ENCODE results near the gene TCOF1. TPM values are rescaled to one million over a fixed set of nuclear protein-coding genes. Genes with fewer than 3 reads are reported as not detected.

The TCOF1 gene
- total RNA-seq, 1 donor from 2014 or later, result 19.3 TPM

DNA sequence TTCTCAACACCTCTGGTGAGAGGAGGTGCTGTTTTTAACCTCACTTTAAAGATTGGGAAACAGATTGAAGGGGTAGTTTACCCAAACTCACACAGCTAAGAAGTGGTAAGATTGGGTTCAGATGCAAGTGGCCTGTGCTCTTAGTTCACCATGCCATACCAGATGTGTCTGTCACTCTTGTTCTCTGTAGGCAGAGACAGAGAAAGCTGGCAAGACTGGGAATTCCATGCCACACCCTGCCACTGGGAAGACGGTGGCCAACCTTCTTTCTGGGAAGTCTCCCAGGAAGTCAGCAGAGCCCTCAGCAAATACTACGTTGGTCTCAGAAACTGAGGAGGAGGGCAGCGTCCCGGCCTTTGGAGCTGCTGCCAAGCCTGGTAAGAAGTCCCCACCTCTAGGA is 11.0 kb downstream of the TCOF1 start:
- no peaks in the 10 kb centered on the region for H3K27me3 ChIP-seq (ENCODE audit: low read depth)
- DNase-seq, result no peak
- H3K9me3 ChIP-seq (replicated peaks), result no peaks in the 10 kb centered on the region
- intact Hi-C loops (cut with micrococcal nuclease), result no loop called here
- peaks cover 96% of the 10 kb centered on the region for H3K36me3 ChIP-seq
- TF ChIP-seq, protein P1, sequence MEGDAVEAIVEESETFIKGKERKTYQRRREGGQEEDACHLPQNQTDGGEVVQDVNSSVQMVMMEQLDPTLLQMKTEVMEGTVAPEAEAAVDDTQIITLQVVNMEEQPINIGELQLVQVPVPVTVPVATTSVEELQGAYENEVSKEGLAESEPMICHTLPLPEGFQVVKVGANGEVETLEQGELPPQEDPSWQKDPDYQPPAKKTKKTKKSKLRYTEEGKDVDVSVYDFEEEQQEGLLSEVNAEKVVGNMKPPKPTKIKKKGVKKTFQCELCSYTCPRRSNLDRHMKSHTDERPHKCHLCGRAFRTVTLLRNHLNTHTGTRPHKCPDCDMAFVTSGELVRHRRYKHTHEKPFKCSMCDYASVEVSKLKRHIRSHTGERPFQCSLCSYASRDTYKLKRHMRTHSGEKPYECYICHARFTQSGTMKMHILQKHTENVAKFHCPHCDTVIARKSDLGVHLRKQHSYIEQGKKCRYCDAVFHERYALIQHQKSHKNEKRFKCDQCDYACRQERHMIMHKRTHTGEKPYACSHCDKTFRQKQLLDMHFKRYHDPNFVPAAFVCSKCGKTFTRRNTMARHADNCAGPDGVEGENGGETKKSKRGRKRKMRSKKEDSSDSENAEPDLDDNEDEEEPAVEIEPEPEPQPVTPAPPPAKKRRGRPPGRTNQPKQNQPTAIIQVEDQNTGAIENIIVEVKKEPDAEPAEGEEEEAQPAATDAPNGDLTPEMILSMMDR (IDR thresholded peaks at IDR 0.05; ENCODE audit: borderline replicate concordance), result no peak
- no peak overlapping the region for H3K4me3 ChIP-seq
- H3K27ac ChIP-seq (replicated peaks), result no peak overlapping the region
- H3K4me1 ChIP-seq, result no peaks in the 10 kb centered on the region

DNA sequence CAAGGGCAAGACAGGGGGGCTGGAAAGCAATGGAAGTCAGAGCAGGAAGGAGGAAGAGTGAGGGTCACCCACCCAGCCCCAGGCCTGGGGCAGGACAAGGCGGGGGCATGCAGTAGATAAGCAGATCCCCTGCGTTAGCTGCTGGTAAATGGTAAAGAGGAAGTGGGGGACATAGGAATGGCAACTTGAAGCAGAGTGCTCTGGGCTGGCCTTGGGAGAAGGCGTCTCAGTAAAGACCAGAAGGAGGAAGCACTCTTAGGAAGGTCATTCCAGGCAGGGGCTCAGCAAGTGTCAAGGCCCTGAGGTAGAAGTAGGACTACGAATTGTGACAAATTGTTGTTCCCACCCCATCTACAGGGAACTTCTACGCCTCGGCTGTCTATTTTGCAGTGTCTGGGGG is 15.1 kb downstream of the TCOF1 start:
- Histone ChIP-seq H3K9me3 (replicated peaks) (no peaks in the 10 kb centered on the region), H3K27me3 (ENCODE audit: low read depth) (no peaks in the 10 kb centered on the region), H3K36me3 (peaks cover 100% of the 10 kb centered on the region), H3K4me1 (no peaks in the 10 kb centered on the region), H3K4me3 (no peak overlapping the region), H3K27ac (replicated peaks) (no peak overlapping the region)
- TF ChIP-seq, protein P1 (IDR thresholded peaks at IDR 0.05; ENCODE audit: borderline replicate concordance), result no peak
- no peak for DNase-seq
- intact Hi-C loops (cut with micrococcal nuclease), result no loop called here

DNA sequence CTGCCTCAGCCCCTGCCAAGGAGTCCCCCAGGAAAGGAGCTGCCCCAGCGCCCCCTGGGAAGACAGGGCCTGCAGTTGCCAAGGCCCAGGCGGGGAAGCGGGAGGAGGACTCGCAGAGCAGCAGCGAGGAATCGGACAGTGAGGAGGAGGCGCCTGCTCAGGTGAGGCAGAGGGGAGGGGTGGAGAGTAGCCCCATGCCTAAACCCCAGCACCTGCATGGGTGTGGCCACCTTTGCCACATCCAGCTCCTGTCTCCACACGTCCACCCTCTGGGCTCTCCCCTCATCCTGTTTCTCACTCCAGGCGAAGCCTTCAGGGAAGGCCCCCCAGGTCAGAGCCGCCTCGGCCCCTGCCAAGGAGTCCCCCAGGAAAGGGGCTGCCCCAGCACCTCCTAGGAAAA is 17.2 kb downstream of the TCOF1 start:
- H3K27ac ChIP-seq (replicated peaks), result no peak overlapping the region
- DNase-seq, result no peak
- no peaks in the 10 kb centered on the region for H3K4me1 ChIP-seq
- TF ChIP-seq, protein P1 (IDR thresholded peaks at IDR 0.05; ENCODE audit: borderline replicate concordance), result no peak
- no peaks in the 10 kb centered on the region for H3K9me3 ChIP-seq (replicated peaks)
- peaks cover 100% of the 10 kb centered on the region for H3K36me3 ChIP-seq
- intact Hi-C loops (cut with micrococcal nuclease), result no loop called here
- H3K4me3 ChIP-seq, result no peak overlapping the region
- H3K27me3 ChIP-seq (ENCODE audit: low read depth), result no peaks in the 10 kb centered on the region

DNA sequence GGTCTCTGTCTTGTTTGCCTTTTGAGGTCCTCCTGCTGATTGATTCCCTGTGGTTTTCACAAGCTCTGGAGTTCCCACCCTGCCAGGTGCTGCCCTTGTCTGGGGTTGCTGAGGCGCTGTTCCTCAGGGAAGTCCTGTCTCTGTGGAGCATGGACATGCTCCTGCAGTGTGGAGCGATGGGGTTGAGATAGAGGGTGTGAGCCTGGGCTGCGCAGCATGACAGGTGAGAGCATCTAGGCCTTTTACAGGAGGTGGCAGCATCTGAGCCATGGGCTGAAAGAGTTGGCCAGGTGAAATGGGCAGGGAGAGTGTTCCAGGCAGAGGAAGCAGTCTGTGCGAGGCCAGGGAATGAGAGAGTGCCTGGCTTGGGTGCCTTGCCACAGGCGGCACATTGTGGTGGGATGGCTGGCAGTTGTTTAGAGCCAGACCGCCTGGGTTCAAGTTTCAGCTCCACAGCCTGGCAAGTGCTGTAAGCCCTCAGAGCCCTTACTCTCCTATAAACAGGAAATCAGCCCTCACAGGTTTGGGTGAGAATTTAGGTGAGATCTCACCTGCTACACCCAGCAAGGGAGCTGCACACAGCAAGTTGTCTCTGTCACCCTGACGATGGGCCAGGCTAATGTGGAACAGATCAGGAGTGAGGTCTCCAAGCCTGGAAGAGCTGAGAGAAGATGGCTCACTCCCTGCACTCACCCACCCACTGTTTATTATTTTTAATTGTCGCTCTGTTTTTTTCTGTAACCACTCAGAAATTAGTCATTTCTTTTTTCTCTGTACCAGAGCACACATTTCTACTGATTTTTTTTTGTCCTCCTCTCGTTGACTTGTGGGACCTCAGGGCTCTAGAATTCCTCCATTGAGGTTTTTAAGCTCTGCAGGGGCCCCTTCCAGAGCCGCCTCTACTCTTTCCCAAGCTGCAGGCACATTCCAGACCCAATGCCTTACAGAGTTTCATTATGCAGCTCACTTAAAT is 19.6 kb downstream of the TCOF1 start:
- TF ChIP-seq, protein P1 (IDR thresholded peaks at IDR 0.05; ENCODE audit: borderline replicate concordance), result no peak
- no peaks in the 10 kb centered on the region for H3K9me3 ChIP-seq (replicated peaks)
- no peaks in the 10 kb centered on the region for H3K4me1 ChIP-seq
- DNase-seq, result no peak
- intact Hi-C loops (cut with micrococcal nuclease), result no loop called here
- H3K27me3 ChIP-seq (ENCODE audit: low read depth), result no peaks in the 10 kb centered on the region
- no peak overlapping the region for H3K4me3 ChIP-seq
- no peak overlapping the region for H3K27ac ChIP-seq (replicated peaks)
- peaks cover 100% of the 10 kb centered on the region for H3K36me3 ChIP-seq

DNA sequence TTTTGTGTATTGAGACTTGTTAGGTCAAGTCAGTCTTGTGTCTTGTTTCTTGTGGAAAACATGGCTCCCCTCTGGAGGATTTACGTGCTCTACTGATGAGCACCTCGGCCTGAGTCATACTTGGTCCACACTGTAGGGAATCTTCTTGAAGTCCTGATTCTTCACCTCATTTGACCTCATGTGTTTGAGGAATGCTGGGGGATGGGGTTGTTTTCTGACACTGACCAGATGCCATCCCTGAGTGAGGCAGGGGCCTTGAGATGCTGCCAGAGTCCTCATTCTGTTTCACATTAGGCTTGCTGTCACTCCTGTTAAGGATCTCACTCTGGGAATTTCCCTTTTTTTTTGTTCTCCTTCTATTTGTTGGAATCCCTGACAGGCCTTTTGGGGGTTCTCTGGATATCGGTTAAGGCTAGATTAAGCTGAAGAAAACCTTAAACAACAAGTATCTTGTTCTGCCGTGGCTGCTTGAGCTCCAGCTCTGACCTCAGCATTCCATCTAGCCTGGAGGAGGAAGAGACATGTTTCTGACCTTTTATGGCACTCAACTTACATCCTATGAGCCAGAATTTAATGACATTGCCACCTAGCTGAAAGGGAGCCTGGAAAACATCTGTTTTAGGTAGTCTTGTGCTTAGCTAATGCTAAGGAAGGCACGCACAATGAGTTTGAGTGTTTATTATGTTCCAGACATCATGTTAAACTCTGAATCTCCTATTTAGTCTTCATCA is 20.6 kb downstream of the TCOF1 start:
- Histone ChIP-seq H3K36me3 (peaks cover 100% of the 10 kb centered on the region), H3K27me3 (ENCODE audit: low read depth) (no peaks in the 10 kb centered on the region), H3K4me3 (no peak overlapping the region), H3K4me1 (no peaks in the 10 kb centered on the region), H3K27ac (replicated peaks) (no peak overlapping the region), H3K9me3 (replicated peaks) (no peaks in the 10 kb centered on the region)
- TF ChIP-seq, protein P1 (IDR thresholded peaks at IDR 0.05; ENCODE audit: borderline replicate concordance), result no peak
- intact Hi-C loops (cut with micrococcal nuclease), result no loop called here
- DNase-seq, result no peak

Data from left ventricle myocardium inferior (tissue), 1 donor.